ENCODE results near the gene ACSL1. TPM values are rescaled to one million over a fixed set of nuclear protein-coding genes. Genes with fewer than 3 reads are reported as not detected.

The ACSL1 gene
- total and polyA plus RNA-seq, 2 of the 8 experiments (the other 6 are each of a cell fraction or from before 2014, with no cell fraction given) = 2.3 to 8.7 TPM

- ChIA-PET POLR2A (ENCODE audit: partially characterized antibody) (no interaction called here), CTCF (ENCODE audit: partially characterized antibody) (interaction anchor here (1.0 kb wide), 1 partner anchor 9 kb away, joined by 4 read pairs; no protein-coding TSS in a partner anchor)
- DNase-seq (ENCODE audit: low read depth in 1 of 2, low spot score in 2 of 2) (no peak), FAIRE-seq (peak; percentile 39)
- H2AK5ac ChIP-seq (ENCODE audit: low read depth, low read length) = no peak overlapping the region
- H3K23ac ChIP-seq (ENCODE audit: insufficient read length) = no peak overlapping the region
- no peak overlapping the region for H3K9ac ChIP-seq (replicated peaks in 1 of 4; ENCODE audit: extremely low read depth in 1 of 4, low read depth in 3 of 4, low read length in 3 of 4)
- no peaks in the 10 kb centered on the region for H4K20me1 ChIP-seq (replicated peaks in 1 of 2; ENCODE audit: control insufficient read depth in 1 of 2, insufficient read depth in 2 of 2, low read length in 2 of 2)
- no peak overlapping the region for H3K4ac ChIP-seq (replicated peaks; ENCODE audit: insufficient read length, low read depth, low read length)
- no peak overlapping the region for H3K4me2 ChIP-seq (ENCODE audit: insufficient read depth in 1 of 2, low read depth in 2 of 2, low read length in 2 of 2)
- H4K91ac ChIP-seq (replicated peaks; ENCODE audit: insufficient read length, low read length) = no peak overlapping the region
- H2BK12ac ChIP-seq (ENCODE audit: low read depth, low read length) = no peak overlapping the region
- H2BK15ac ChIP-seq (ENCODE audit: low read length) = no peak overlapping the region
- H3K4me1 ChIP-seq (replicated peaks in 1 of 4; ENCODE audit: control insufficient read depth in 3 of 4, insufficient read depth in 4 of 4, low read length in 3 of 4) = no peaks in the 10 kb centered on the region
- H3K56ac ChIP-seq (replicated peaks; ENCODE audit: insufficient read length, low read depth, low read length) = no peak overlapping the region
- H3K14ac ChIP-seq (ENCODE audit: insufficient read length) = no peak overlapping the region
- no peaks in the 10 kb centered on the region for H3K27me3 ChIP-seq (replicated peaks in 1 of 4; ENCODE audit: control insufficient read depth in 3 of 4, extremely low read depth in 1 of 4, insufficient read depth in 3 of 4, low read length in 3 of 4)
- no peak overlapping the region for H2BK20ac ChIP-seq (ENCODE audit: low read length)
- H3K23me2 ChIP-seq (ENCODE audit: low read depth, low read length) = no peaks in the 10 kb centered on the region
- no peaks in the 10 kb centered on the region for H3K79me1 ChIP-seq (ENCODE audit: low read depth, low read length)
- H2BK120ac ChIP-seq (replicated peaks; ENCODE audit: low read depth, low read length) = no peak overlapping the region
- H4K8ac ChIP-seq (ENCODE audit: extremely low read depth, insufficient read depth, low read length) = no peak overlapping the region
- H3K27ac ChIP-seq (ENCODE audit: low read depth, low read length) = no peak overlapping the region
- no peaks in the 10 kb centered on the region for H3K9me3 ChIP-seq (ENCODE audit: insufficient read depth in 2 of 2, low read depth in 1 of 2, low read length in 1 of 2)
- no peak overlapping the region for H3K18ac ChIP-seq (ENCODE audit: extremely low read depth, low read length)
- H2BK5ac ChIP-seq (ENCODE audit: low read depth, low read length) = no peak overlapping the region
- H3K36me3 ChIP-seq (ENCODE audit: control insufficient read depth in 2 of 4, insufficient read depth in 4 of 4, low read length in 3 of 4) = no peaks in the 10 kb centered on the region
- WGBS, 2 experiments (ENCODE audit: extremely low coverage in 1 of 2, insufficient coverage in 1 of 2, insufficient read length in 1 of 2, insufficient replicate concordance in 2 of 2, low coverage in 1 of 2, low lambda C conversion rate in 2 of 2, missing lambda C conversion rate in 1 of 2) = 69% methylated on average over 3 of the region's 3 CpGs; no CpG with 5 or more reads in 1 of the 2 experiments
- H4K5ac ChIP-seq (ENCODE audit: insufficient read length, low read depth, low read length) = no peak overlapping the region
- no peaks in the 10 kb centered on the region for H3K79me2 ChIP-seq (ENCODE audit: control insufficient read depth in 1 of 2, insufficient read depth in 2 of 2, low read length in 2 of 2)
- no peak overlapping the region for H2AFZ ChIP-seq (ENCODE audit: low read length)
- H3K4me3 ChIP-seq (ENCODE audit: extremely low read depth in 1 of 4, insufficient read depth in 2 of 4, low read depth in 3 of 4, low read length in 4 of 4) = no peak overlapping the region
- TF ChIP-seq SAP30 (IDR thresholded peaks at IDR 0.05; ENCODE audit: insufficient read depth, insufficient replicate concordance, low read length) (no peak), EZH2 (IDR thresholded peaks at IDR 0.05; ENCODE audit: low read depth, low read length, severe bottlenecking) (no peak), RBBP5 (IDR thresholded peaks at IDR 0.05; ENCODE audit: borderline replicate concordance, low read depth, low read length) (no peak), TCF12 (IDR thresholded peaks at IDR 0.05; ENCODE audit: low read depth, low read length) (no peak), SIX5 (IDR thresholded peaks at IDR 0.05; ENCODE audit: low read depth, low read length) (no peak), KDM5A (IDR thresholded peaks at IDR 0.05; ENCODE audit: low read length) (no peak), SIN3A (conservative IDR thresholded peaks at IDR 0.05 in 1 of 2, IDR thresholded peaks at IDR 0.05 in 1 of 2; ENCODE audit: low read depth in 1 of 2, low read length in 2 of 2) (no peak), CTCF (IDR thresholded peaks at IDR 0.05; ENCODE audit: control extremely low read depth in 1 of 3, insufficient read depth in 1 of 3, low read depth in 1 of 3, low read length in 3 of 3) (no peak), EGR1 (IDR thresholded peaks at IDR 0.05; ENCODE audit: borderline replicate concordance, low read depth, low read length) (no peak), RNF2 (IDR thresholded peaks at IDR 0.05; ENCODE audit: borderline replicate concordance, low read depth, low read length, missing control alignments, poor library complexity, severe bottlenecking) (no peak), TEAD4 (IDR thresholded peaks at IDR 0.05; ENCODE audit: low read depth, low read length) (no peak), JUND (IDR thresholded peaks at IDR 0.05; ENCODE audit: low read length) (no peak)
These were observed 25.4 kb upstream of the ACSL1 start for GRCh38 chr4:184851200-184851541.

Measured in H1 (cell line).